GM12891 (cell line): ENCODE results near the gene SCG5.

Experiments used
- POLR2A ChIP-seq: IDR thresholded peaks from 2 replicates; pipeline ENCODE4 v1.6.1; 2011; ENCODE audit warnings: low read depth, low read length, control low read depth
- POLR2AphosphoS5 ChIP-seq: IDR thresholded peaks from 2 replicates; pipeline ENCODE4 v1.6.1; 2011; ENCODE audit warnings: low read depth, low read length, control low read depth
- POU2F2 ChIP-seq: IDR thresholded peaks from 2 replicates; pipeline ENCODE4 v1.6.1; 2011; ENCODE audit warnings: low read depth, mild to moderate bottlenecking, control low read depth, low read length, moderate library complexity
- TAF1 ChIP-seq: IDR thresholded peaks from 2 replicates; pipeline ENCODE4 v1.6.1; 2011; ENCODE audit warnings: low read depth, low read length, control low read depth

DNA sequence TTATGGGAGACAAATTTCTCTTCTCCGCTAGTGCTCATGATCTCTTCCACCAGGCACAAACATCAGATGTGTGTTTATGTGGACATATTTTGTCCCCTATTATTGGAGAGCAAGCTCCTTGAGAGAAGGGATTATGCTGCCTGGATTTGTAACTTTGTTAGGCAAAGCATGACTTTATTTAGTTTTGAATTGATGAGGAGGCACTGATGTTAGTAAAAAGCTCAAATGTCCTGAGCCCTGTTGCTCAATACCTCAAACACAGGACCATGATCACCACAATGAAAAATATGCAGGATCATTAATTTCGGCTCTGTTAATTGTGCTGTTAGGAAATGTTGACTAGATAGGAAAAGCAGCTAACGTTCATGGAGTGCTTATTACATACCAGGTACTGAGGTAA, 29.1 kb downstream of the SCG5 start:
- TF ChIP-seq POLR2A (no peak), POU2F2 (no peak), TAF1 (no peak), POLR2AphosphoS5 (no peak)
